Measurements from ENCODE around the gene BCAR1.

BCAR1 gene

DNA sequence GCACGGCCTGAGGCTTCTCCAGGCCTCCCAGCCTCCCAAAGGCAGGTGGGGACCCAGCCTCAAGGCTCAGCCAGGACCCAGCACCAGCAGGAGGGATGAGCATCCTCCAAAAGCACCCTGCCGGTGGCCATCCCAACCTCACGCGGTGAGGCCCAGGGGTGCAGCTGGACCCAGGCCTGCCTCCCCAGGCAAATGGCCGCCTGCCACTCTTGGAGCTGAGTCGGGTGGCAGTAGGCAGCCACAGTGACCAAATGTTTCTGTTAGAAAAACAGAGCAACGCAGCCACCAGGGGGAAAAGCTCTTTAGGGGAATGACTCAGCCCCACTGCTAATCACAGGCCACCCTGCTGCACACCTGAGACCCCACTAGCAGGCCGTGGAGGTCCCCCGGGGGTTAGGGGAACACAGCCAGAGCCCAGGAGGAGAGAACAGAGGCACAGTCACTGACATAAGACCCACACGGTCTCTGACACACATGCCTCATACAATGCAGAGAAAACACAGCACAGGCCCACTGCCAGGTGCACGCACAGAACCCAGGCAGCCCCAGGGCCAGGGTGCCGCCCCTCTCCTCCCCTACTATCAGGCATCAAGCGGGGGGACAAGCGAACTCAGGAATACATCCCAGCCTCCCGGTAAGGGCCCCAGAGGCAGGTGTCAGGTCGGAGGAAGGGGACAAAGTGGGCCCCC is 12.4 kb downstream of the BCAR1 start:
- no peak for DNase-seq (ENCODE audit: low spot score)

DNA sequence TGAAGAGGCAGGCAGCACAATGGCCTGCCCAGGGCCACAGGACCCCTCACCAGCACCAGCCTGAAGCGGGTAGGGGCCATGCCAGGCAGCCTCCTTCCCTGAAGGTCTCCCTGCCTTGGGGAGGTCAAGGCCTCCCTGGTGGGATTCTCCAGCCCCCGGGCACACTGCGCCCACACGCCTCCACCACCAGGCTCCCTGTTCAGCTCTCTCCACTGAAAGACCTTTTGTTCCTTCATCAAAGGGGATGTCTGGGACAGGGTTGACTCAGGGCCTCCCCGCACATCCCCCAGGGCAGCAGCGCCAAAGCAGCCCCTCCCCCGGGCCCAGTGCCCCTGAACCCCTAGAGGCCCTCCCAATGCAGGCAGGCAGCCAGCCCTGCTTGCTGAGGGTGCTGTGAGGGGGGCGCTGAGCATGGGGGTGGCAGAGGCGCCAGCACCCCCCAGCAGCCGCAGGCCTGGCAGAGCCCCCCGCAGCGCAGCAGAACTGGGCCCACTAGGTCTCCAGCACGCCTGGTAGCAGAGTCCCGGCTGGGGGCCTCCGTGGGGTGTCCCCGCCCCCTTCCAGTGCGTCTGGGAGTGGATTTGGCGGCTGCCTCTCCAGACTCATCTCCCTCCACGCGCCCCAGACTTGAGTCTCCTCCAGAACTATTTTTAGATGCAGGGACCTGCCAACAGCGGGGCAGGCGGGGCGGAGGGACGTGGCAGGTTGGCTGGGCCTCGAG is 13.1 kb downstream of the BCAR1 start:
- peak; percentile 75 for DNase-seq (ENCODE audit: low spot score)

DNA sequence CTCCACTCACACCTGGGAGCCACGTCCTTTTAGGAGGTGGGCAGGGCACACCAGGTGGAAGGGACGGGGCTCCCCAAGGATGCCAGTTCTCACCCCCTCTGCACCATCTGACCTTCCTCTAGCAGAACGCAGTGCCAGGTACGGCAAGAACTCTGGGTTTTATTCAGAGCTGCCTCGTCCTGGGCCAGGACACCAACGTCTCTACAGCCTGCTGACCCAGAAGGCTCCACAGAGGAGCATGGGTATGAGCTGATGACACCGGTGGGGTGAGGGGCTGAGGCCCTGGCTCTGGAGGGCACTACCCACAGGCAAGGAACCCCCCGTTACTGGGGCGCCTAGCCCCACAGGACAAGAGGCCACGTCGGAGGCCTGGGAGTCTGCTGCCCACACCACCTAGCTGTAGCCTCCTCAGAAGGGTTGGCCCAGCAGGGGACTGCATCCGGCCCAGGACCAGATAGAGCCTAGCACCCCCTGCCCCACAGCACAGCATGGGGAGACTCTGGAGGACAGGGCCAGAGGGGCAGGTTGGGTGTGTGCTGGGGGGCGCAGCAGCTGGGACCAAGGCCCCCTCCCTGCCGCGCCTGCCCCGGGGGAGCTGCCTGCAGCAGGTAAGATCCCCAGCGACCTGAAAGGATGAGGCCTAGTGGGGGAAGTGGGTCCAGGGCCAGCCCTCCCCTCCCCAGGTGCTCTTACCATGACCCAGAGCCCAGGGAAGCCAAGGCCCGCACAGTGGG is 13.9 kb downstream of the BCAR1 start:
- no peak for DNase-seq (ENCODE audit: low spot score)

DNA sequence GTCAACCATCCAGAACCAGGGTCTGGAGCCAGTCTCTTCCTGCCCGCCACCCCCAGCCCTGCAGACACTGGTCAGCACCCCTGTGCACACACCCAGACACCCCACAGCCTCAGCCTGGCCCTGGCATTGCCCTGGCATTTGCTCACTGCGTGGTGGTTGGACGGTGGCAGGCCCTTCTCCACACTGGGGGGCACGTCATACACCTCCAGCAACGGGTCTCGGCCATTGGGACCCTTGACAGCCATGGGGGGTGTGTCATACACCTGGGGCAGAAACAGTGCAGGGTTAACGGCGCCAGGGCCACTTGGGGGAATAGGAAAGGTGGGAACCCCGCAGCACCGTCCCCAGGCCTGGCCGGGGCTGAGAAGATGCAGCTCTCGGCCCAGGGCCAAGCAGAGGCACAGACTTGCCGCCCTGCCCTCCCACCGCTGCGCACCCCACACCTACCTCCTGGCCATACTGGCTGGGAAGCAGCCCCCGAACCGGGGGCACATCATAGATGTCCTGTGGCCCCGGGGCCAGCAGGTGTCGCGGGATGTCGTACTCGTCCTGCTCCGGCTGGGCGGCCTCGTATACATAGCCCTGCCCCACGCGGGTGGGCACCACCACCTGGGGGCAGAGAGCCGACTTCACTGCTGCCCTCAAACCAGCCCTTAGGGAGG is 14.6 kb downstream of the BCAR1 start:
- no peak for DNase-seq (ENCODE audit: low spot score)

DNA sequence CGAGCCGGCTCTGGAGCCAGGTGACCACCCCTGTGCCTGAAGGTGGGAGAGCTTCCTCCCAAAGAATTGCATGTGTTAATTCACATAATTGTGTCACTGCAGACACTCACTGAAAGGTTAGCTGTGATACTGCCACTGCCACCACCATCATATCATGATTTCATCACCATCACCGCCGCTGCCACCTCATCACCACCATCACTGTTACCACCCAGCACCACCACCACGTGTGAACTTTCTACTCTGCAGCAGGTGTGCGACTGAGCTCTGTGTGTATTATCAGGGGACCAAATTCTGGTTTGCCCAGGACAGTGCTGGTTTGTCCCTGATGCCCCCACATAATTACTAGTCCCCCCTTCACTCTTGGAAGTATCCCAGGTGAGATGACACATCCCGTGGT is 15.2 kb downstream of the BCAR1 start:
- no peak for DNase-seq (ENCODE audit: low spot score)

DNA sequence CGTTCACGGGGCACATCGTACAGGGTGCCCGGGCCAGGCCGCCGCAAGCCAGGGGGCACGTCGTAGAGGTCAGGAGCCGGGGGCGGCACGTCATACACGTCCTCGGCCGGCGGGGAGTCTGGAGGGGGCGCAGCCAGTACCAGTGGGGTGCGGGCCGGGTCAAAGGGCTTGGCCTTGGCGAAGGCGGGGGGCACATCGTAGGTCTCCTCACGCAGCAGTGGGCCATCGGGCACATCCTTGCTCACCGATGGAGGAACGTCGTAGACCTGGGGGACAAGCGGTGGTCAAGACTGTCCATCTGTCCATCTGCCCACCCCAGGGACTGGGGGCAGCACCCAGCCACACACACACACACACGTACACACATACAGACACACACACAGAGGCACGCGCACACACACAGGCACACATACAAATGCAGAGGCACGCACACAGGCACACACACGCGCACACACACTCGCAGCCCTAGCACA is 15.7 kb downstream of the BCAR1 start:
- DNase-seq (ENCODE audit: low spot score) = no peak

DNA sequence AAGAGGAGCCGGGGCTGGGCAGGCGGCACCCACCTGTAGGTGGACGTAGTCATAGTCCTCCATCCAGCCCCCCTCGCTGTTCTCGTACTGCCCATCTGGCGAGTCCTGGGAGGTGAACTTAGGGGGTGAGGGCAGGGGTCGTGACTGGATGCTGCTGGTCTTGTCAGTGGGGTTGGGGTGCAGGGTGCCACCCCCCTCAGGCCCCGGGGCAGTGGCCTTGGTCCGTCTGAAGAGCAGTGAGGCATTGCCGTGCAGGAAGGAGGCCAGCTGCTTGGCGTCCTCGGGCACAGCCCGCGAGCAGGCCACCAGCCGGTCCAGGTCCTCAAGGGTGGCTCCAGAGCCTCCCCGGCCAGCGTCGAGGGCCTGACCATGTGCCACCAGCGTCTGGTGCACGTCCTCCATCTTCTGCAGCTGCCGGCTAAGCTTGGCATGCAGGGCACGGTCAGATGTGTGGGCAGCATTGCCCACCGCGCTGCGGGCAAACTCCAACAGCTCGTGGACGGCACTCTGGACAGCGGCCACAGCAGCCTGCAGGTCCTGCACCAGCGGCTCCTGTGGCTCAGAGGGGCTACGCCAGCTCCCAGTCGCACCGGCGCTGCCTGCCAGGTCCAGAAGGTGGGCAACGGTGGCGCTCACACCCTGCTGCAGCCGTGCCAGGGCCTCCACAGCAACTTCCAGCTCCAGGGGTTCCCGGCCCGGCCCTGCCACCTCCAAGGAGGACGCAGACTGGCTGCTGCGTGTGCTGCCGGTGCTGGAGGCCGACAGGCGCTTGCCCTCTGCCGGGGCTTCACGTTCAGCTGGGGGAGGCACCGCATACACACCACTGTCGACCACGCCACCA is 16.3 kb downstream of the BCAR1 start:
- no peak for DNase-seq (ENCODE audit: low spot score)

DNA sequence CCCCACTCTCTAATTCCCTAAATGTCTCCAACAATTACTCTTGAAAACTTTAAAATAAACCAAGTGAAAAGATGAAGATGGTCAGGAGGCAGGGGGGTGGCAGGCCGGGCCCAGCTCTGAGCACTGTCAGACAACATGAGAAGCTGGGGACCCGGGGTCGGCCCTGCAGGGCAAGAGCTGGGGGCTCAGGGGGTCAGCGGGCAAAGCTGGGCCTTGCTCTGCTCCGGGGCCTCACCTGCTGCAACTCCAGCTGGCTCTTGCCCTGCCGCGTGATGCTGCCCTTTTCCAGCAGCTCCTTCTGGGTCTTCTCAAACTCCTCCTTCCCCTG is 17.8 kb downstream of the BCAR1 start:
- no peak for DNase-seq (ENCODE audit: low spot score)

DNA sequence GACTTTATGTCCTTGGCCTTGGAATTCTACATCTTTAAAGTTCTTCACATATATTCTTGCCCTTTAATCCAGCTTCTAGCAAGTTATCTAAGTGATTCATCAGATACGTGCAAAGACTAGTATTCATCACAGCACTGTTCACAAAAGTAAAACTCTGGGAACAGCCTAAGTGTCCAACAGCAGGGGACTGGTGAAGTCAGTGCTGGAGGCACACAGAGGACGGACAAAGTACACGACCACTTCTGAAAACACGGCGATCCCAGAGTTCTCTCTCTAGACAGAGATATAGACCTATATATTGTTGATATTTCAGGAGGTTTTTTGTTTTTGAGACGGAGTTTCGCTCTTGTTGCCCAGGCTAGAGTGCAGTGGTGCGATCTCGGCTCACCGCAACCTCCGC is 19.9 kb downstream of the BCAR1 start:
- DNase-seq (ENCODE audit: low spot score) = no peak

DNA sequence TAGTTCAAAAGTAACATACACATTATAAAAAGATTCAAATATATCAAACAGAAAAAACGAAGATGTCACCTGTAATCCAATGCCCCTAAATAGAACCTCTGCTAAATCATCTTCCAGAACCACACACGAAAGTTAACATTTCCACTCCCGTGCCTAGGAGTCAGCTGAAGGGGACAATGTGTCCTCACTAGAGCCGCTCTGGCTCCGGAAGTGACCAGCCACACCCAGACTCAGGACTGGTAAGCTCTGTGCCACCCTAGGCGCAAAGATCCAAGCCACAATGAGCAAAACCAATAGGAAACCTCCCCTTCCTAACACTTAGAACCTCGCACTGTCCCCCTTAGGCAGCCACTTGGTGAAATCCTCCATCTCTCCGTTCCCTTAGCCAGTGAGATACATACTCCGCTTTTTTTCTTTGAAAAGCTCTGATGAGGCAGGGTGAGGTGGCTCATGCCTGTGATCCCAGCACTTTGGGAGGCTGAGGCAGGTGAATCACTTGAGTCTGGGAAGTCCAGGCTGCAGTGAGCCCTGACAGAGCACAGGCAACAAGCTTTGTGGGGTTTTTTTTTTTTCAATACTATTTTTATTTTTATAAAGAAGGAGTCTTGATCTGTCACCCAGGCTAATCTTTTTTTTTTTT is 20.8 kb downstream of the BCAR1 start:
- DNase-seq (ENCODE audit: low spot score) = no peak

DNA sequence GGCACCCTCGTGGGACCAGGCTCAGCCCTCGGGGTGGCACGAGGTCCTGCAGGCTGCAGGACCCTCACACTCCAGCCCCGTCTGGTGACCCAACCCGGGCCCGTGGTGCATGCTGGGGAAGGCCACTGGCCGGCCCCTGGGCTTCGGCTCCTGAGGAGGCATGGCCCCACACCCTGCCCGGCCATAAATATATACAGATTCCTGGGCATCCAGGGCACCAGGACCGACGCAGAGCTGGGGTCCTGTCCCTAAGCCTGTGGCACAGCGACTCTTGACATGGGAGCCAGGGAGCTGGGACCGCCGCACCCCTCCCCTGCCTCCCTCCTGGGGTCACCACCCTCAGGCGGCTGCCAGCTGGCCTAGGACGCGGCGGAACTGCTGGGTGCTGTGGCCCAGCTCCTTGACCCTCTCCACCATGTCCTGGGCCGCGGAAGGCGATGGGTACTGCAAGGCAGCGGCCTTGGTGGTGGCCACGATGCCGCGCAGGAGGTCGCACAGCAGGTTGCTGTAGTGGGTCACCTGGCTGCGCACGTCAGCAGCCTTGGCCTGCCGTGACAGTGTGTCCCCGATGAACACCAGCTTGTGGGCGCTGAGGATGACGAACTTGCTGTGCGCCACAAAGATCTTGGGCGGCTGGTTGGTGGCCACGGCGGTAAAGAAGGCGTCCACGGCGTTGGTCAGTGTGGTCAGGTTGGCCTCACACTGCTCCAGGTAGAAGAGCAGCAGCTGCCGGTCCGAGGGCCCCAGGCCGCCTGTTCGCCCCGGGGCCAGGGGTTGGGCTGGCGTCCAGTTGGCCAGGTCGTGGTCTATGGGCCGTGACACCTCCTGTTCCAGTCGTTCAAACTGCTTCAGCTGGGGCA is 22.0 kb downstream of the BCAR1 start:
- no peak for DNase-seq (ENCODE audit: low spot score)

DNA sequence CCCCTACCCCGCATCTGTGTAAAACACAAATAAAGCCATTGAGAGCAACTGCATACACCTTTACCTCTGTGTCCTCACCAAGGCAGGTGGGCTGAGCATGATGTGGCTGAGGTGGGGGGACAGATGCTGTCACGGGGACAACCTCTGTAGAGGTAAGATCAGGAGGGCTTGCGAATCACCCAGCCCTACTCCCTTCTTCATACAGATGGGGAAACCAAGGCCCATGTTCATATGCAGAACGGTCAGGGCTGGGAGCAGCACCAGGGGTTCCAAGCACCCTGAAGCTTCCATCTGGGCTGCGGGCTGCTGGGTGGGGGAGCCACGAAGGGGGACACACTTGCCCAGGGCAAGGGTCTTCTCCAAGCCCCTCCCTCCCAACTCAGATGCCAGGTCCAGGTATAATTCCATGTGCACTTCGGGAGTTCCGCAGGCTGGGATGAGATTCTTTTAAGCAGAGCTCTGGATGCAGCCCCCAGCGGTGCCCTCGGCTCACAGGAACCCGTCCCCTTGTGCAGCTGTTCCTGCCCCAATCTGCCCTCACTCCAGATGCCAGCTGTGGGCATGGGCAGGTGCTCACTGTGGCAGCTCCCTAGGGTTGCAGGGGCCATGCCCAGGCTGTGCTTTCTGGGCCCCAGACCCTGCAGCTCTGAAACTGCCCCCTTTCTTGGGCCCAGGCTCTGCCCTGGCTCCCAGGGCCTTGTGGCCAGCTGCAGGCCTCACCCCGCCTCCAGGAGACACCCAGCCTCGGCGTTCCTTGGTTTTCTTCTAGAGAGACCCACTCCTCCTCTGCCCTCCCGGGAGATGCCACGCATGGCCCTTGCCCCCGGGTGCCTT is 23.1 kb downstream of the BCAR1 start:
- DNase-seq (ENCODE audit: low spot score) = no peak

DNA sequence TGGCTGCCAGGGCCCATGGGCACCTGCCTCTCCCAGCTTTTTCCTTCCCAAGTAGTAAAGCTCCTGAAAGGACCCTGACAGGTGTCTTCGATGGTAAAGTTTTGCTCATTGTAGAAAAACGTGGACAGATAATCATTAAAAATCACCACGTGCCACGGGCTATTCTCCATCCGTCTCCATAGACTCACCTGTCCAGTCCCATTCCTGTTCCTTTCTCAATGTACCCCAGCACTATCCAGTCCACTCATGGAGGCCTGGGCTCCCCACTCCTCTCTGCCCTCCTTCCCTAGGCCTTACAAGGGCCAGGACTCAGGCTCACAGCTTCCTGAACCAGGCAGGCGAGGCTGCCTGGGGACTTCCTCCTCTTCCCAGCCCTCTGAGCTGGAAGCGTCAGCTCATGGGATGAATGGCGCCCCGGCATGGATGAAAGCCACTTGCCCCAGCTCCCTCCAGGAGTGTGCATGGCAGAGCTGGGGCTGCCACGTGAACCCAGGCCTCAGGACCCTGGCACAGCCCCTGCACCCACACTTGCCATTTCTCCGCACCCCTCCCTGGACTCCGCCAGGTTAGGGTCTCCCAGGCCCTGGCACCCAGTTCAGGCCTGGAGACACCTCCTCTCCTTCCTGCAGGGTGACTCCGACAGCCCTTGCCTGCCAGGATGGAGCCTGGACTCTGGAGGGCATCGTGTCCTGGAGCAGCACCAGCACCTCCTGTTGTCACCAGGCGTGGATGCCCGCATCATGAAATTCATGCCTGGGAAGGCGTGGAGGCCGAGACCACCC is 23.9 kb downstream of the BCAR1 start:
- DNase-seq (ENCODE audit: low spot score) = no peak

DNA sequence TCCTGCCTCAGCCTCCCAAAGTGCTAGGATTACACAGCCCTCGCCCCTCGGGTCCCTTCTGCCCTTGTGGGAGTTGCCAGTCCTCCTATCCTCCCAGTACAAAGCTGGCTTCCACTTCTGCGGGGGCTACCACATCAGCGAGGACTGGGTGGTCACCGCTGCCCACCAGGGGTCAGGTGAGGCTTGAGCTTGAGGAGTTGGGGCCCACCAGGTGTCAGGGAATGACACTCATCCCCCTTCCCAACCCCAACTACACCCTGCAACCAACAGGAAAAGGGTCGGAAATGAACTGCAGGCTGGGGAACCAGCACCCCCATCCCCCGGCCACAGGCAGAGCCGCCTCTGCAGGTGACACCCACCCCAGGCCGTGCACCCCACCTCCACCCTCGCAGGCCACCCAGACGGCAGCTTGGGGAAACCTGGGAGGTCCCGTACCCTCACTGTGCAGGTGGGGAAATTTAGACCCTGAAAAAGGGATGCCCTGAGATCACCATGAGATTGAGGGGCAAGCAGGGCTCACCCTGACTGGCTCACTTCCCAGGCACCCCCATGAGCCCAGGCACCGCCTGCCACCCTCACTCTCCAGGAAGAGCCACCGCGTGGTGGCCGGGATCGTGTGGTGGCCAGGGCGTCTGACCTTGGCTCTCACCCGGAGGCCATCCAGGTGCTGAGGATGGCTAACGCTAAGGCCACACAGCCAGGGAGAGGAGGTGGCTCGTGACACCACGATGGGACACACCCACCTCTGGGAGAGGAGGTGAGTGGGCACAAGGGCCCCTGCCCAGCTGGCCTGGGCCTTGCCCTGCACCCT is 24.7 kb downstream of the BCAR1 start:
- no peak for DNase-seq (ENCODE audit: low spot score)

DNA sequence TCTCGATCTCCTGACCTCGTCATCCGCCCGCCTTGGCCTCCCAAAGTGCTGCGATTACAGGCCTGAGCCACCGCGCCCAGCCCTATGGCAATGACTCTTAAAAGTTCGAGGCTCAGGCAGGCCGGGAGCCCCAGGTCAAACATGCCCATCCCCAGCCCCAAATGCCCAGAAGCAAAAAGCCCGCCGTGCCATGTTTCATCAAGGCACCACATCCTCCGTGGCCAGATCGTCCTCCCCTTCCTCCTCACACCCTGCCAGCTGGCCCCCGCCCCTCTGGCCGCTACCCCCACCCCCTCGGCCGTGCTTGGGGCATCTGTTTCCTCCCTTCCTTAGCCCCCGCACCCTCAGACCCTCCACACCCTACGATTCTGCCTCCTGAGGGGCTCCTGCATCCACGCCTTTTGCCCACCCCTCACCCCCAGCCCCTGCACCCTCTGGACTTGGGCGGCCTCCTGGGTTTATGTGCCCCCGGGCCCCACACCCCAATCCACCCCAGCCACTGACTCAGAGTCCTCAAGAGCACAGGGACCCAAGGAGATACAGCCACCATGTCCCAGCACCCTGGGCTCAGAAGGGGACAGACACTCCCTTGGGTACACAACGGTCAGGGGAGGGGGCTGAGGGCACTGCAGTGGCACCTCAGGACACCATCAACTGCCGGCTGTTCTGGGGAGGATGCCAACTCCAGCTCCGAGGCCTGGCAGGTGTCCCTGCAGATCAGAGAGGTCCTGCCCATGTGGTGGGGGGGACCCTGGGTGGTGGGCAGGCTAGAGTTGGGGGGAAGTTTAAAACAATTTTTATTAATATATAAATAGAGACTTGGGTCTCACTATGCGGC is 25.5 kb downstream of the BCAR1 start:
- DNase-seq (ENCODE audit: low spot score) = no peak

DNA sequence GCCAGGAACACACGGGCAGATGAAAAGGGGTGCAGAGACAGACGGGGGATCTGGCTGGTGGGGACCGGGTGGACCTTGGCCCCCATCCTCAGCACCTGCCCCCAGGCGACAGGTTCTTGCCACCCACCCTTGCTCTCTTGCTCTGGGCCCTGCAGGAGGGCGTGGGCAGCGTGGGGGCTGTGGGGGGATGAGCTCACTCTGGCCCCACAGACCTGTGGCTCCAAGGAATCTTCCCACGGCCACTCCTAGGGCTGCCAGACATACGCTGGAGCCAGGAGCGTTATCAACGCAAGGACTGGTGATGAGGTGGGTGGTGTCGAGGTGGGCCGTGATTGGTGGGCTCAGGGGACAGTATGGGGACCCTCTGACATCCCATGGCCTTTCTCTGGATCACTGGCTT is 26.3 kb downstream of the BCAR1 start:
- no peak for DNase-seq (ENCODE audit: low spot score)
